ENCODE results near the gene C7orf25. TPM values are rescaled to one million over a fixed set of nuclear protein-coding genes. Genes with fewer than 3 reads are reported as not detected.

Gene C7orf25
- total and polyA plus RNA-seq, 10 of the 15 experiments (the other 5 are each of a cell fraction or from before 2014, with no cell fraction given) = 0.63 to 3.2 (median 1.7) TPM

DNA sequence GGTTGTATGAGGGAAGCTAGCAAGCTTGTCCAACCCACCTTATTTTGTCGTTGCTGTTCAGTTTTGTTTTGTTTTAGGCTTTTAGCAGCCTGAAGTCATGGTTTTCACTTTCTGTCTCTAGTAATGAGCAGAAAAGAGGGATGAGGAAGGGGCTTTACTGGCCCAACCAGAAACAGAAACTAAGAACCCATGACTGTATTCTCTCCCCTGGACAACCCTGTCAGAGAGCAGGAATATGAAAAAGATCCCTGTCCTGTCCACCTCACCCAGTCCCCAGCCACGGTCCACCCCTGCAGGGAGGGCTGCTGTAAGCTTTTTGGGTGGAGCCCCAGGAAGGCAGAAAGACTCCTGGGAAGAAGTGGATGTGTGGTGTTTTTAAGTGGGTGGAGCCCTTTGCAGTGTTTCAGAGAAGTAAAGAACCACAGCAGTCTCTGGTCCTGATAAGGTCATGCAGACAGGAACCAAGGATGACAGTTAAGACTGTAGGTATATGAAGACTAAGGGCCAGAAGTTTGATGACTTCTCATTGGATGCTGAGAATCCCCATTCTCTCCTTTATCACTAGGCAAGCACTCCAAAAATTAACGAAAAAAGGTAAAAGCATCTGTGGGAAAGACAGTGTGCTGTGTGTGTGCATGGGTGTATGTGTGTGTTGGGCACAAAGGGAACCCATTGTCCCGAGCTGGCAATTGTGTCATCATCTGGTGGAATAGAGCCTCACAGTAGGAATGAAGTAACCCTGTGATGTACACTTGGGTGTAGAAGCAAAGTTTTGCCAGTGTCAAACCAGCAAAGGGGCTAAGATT, 34.2 kb upstream of the C7orf25 start:
- no peaks in the 10 kb centered on the region for H3K79me2 ChIP-seq (ENCODE audit: control insufficient read depth, insufficient read depth, low read length)
- no TSS peak for BruUV-seq (replicated peaks)
- peak overlapping the region; percentile 59 for H3K9ac ChIP-seq (ENCODE audit: control insufficient read depth, insufficient read depth, low read length)
- intact Hi-C loops (cut with micrococcal nuclease; ENCODE audit: unreplicated experiment) (no loop called here), in situ Hi-C loops (cut with MboI) (no loop called here)
- peak overlapping the region; percentile 73 for H3K4me2 ChIP-seq (ENCODE audit: control insufficient read depth, insufficient read depth)
- H4K20me1 ChIP-seq (ENCODE audit: control insufficient read depth, insufficient read depth) = no peaks in the 10 kb centered on the region
- ATAC-seq (peak; percentile 85), FAIRE-seq (peak; percentile 83), DNase-seq (ENCODE audit: low read depth, low spot score) (no peak)
- RAD21 ChIA-PET (ENCODE audit: unreplicated experiment) = interaction anchor here (0.9 to 3.3 kb wide), 15 partner anchors 11 to 893 kb away, joined by 3 to 17 read pairs (median 6); partner anchors contain the start of genes MRPL32 and PSMA2
- H3K4me3 ChIP-seq = peak overlapping the region; percentile 60
- H3K36me3 ChIP-seq (ENCODE audit: control insufficient read depth in 2 of 2, insufficient read depth in 2 of 2, low read length in 1 of 2) = no peaks in the 10 kb centered on the region
- WGBS (ENCODE audit: insufficient coverage, insufficient replicate concordance, low lambda C conversion rate, missing lambda C conversion rate) = 24% methylated on average over 4 of the region's 4 CpGs
- POLR2A ChIA-PET = interaction anchor here (0.5 to 3.2 kb wide), 6 partner anchors 14 to 162 kb away, joined by 3 to 11 read pairs (median 3); partner anchors contain the start of genes MRPL32 and PSMA2
- CTCF ChIA-PET = interaction anchor here (0.8 to 9.2 kb wide), 15 partner anchors 9 to 893 kb away, joined by 3 to 109 read pairs (median 6); partner anchors contain the start of genes MRPL32 and PSMA2
- no peaks in the 10 kb centered on the region; the same call in 2 of the 3 replicates for H3K9me3 ChIP-seq (replicated peaks; ENCODE audit: control insufficient read depth, insufficient read depth, low read length)
- H3K27me3 ChIP-seq (replicated peaks in 1 of 2; ENCODE audit: control insufficient read depth in 2 of 2, insufficient read depth in 2 of 2, low read length in 1 of 2) = no peaks in the 10 kb centered on the region
- H2AFZ ChIP-seq (ENCODE audit: control insufficient read depth, low read depth, low read length) = peak overlapping the region; percentile 75
- peak overlapping the region; percentile 66 for H3K27ac ChIP-seq (ENCODE audit: control insufficient read depth, insufficient read depth)
- H3K4me1 ChIP-seq (ENCODE audit: control insufficient read depth, insufficient read depth, low read length) = peaks cover 10% of the 10 kb centered on the region; the same call in 1 of the 2 replicates
- SMC1A ChIA-PET (ENCODE audit: uncharacterized antibody, unreplicated experiment) = interaction anchor here (0.5 to 10.0 kb wide), 27 partner anchors 10 to 636 kb away, joined by 3 to 102 read pairs (median 4); partner anchors contain the start of genes MRPL32, PSMA2 and STK17A
- TF ChIP-seq, protein P1, sequence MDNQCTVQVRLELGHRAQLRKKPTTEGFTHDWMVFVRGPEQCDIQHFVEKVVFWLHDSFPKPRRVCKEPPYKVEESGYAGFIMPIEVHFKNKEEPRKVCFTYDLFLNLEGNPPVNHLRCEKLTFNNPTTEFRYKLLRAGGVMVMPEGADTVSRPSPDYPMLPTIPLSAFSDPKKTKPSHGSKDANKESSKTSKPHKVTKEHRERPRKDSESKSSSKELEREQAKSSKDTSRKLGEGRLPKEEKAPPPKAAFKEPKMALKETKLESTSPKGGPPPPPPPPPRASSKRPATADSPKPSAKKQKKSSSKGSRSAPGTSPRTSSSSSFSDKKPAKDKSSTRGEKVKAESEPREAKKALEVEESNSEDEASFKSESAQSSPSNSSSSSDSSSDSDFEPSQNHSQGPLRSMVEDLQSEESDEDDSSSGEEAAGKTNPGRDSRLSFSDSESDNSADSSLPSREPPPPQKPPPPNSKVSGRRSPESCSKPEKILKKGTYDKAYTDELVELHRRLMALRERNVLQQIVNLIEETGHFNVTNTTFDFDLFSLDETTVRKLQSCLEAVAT (IDR thresholded peaks at IDR 0.05) = no peak
- peak; percentile 26; the same call in 1 of the 2 replicates for TF ChIP-seq RUNX3 (IDR thresholded peaks at IDR 0.05; ENCODE audit: low read length)
- TF ChIP-seq IKZF2 (IDR thresholded peaks at IDR 0.05) = peak; percentile 75 to 78; a peak in 3 of 4 replicates
- no peak for TF ChIP-seq NR2C1 (IDR thresholded peaks at IDR 0.05)
- TF ChIP-seq, protein P2, sequence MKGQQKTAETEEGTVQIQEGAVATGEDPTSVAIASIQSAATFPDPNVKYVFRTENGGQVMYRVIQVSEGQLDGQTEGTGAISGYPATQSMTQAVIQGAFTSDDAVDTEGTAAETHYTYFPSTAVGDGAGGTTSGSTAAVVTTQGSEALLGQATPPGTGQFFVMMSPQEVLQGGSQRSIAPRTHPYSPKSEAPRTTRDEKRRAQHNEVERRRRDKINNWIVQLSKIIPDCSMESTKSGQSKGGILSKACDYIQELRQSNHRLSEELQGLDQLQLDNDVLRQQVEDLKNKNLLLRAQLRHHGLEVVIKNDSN (IDR thresholded peaks at IDR 0.05; ENCODE audit: borderline replicate concordance, extremely low read length, insufficient read depth, low read depth, low read length) = no peak
- no peak for TF ChIP-seq PML (IDR thresholded peaks at IDR 0.05; ENCODE audit: low read length)
- TF ChIP-seq, protein P3, sequence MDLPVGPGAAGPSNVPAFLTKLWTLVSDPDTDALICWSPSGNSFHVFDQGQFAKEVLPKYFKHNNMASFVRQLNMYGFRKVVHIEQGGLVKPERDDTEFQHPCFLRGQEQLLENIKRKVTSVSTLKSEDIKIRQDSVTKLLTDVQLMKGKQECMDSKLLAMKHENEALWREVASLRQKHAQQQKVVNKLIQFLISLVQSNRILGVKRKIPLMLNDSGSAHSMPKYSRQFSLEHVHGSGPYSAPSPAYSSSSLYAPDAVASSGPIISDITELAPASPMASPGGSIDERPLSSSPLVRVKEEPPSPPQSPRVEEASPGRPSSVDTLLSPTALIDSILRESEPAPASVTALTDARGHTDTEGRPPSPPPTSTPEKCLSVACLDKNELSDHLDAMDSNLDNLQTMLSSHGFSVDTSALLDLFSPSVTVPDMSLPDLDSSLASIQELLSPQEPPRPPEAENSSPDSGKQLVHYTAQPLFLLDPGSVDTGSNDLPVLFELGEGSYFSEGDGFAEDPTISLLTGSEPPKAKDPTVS (IDR thresholded peaks at IDR 0.05; ENCODE audit: low read depth, low read length) = no peak
- peak; percentile 62 for TF ChIP-seq RELA (IDR thresholded peaks at IDR 0.05; ENCODE audit: borderline replicate concordance, partially characterized antibody)
- peak; percentile 68; the same call in 1 of the 2 replicates for TF ChIP-seq MTA2 (IDR thresholded peaks at IDR 0.05; ENCODE audit: low read depth)
- TF ChIP-seq EED (IDR thresholded peaks at IDR 0.05; ENCODE audit: low read depth) = peak; percentile 47; the same call in 1 of the 2 replicates
- TF ChIP-seq, protein P4, sequence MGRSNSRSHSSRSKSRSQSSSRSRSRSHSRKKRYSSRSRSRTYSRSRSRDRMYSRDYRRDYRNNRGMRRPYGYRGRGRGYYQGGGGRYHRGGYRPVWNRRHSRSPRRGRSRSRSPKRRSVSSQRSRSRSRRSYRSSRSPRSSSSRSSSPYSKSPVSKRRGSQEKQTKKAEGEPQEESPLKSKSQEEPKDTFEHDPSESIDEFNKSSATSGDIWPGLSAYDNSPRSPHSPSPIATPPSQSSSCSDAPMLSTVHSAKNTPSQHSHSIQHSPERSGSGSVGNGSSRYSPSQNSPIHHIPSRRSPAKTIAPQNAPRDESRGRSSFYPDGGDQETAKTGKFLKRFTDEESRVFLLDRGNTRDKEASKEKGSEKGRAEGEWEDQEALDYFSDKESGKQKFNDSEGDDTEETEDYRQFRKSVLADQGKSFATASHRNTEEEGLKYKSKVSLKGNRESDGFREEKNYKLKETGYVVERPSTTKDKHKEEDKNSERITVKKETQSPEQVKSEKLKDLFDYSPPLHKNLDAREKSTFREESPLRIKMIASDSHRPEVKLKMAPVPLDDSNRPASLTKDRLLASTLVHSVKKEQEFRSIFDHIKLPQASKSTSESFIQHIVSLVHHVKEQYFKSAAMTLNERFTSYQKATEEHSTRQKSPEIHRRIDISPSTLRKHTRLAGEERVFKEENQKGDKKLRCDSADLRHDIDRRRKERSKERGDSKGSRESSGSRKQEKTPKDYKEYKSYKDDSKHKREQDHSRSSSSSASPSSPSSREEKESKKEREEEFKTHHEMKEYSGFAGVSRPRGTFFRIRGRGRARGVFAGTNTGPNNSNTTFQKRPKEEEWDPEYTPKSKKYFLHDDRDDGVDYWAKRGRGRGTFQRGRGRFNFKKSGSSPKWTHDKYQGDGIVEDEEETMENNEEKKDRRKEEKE (IDR thresholded peaks at IDR 0.05) = no peak
- TF ChIP-seq YBX1 (IDR thresholded peaks at IDR 0.05) = no peak
- 0 out of 2 replicates have a peak, but pooled peaks have one; percentile 39 for TF ChIP-seq DPF2 (IDR thresholded peaks at IDR 0.05)

Data from GM12878 (cell line).